HG03045 (cell line): ENCODE measurements around the gene PHACTR3.

Source experiments
- ATAC-seq: cut with Tn5 transposase; IDR thresholded peaks from one replicate; pipeline ENCODE4 v1.9.1; 2021; ENCODE audit warnings: mild to moderate bottlenecking, moderate library complexity; ENCODE audit not compliant: unreplicated experiment

The PHACTR3 gene

DNA sequence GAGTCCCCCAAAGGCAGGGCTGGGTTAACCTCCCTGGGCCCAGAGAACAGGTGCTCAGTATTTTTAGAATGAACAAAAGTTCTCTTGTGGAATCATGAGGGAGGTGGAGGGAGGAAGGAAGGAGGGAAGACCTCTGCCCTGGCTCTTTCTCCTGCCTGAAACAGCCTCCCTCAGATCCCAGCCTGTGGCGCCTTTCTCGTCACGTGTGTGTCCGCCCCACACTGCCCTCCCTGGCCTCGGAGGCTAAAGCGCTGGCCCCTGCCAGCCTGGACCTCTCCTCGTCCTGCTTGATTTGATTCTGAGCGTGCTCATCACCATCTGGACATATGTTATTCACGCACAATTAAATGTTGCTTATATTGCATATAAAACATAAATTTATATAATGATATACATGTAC, 40.9 kb downstream of the PHACTR3 start:
- ATAC-seq, result no peak

DNA sequence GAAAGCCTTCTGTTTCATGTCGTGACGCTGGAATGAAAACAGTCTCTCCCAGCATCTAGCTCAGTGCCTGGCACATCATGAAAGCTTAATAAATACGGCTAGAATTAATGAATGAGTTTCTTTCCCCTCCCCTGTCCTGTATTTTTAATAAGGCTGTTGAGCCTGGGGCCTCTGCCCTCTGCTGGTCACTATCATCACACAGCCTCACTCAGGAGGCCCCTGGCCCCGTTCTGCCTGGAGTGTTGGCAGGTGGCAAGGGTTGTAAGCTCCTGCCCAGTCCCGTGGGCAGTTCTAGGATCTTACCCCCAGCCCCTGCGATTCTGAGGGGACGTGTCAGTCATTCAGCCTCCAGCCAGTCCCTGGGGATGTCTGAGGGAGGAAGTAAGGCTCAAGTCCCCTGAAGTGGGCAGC, 41.4 kb downstream of the PHACTR3 start:
- ATAC-seq, result no peak

DNA sequence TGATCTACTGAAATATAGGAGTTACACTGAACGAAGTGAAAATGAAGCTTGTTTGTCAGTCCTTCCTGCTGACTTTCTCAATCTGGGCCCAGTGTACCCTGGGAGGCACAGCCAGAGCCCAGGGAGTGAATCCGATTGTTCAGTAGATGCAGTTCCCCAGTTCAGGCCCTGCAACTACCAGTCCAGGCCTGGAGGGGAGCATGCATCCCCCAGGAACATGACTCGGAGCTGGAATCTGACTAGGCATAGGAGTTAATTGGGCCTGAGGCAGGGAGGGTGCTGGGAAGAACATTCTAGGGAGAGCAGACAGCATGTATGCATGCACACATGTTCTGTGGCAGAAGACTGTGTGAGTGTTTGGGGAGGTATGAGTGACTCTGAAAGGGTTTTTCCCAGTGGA, 42.1 kb downstream of the PHACTR3 start:
- ATAC-seq, result no peak

DNA sequence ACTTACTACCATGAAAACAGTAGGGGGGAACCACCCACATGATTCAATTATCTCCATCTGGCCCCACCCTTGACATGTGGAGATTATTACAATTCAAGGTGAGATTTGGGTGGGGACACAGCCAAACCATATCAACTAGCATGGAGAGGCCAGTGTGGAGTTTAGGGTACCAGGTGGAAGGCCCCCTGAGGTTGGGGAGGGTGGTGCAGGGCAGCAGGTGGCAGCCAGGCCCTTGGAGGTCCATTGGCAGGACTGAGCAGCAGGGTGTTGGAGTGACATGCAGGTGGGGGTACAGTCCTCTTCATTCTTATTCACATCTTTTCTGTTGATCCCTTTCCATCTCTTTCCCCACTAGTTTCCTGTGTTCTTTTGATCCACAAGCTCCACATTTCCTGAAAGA, 42.9 kb downstream of the PHACTR3 start:
- no peak for ATAC-seq

DNA sequence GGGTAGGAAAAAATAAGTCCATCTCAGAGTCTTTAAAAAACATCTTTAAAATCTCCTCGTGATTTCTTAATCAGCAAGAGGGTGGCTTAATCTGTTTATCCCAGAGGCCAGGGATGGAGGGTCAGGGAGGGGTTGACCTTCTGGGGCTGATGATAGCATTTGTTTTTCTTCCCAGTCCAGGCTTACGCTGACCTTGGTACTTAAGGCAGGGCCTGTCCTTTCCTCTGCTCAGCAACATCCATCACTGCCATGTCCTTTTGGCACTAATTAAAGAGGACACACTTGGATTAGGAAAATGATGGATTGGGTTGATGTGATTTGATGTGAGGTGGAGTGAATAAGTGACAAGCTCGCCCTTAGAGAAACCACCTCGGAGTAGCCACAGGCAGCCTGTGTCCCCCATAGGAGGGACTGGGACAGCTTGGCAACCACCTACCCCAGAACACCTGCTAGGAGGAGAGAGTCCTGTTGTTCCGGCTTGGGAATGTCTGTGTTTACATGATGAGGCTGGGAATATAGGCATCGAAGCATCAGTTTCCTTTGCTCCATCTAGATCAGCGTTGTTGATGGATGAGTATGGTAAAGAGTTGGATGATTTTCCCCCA, 44.2 kb downstream of the PHACTR3 start:
- ATAC-seq, result no peak

DNA sequence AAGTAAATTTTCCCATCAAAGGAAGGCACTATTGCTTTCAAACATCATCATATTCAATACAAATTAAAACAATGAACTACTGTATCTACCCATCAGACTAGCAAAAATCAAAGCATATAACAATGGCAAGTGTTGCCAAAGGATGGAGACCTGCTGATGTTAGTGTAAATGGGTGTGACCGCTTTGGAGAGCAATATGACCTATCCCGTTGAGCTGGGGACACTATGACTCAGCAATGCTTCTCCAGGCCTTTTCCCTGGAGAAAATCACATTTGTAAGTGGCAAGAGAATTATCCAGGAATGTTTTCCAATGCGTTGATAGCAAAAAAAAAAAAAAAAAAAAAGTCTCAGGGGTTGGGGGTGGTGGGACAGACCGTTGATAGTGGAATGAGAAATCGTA, 46.1 kb downstream of the PHACTR3 start:
- ATAC-seq, result no peak

DNA sequence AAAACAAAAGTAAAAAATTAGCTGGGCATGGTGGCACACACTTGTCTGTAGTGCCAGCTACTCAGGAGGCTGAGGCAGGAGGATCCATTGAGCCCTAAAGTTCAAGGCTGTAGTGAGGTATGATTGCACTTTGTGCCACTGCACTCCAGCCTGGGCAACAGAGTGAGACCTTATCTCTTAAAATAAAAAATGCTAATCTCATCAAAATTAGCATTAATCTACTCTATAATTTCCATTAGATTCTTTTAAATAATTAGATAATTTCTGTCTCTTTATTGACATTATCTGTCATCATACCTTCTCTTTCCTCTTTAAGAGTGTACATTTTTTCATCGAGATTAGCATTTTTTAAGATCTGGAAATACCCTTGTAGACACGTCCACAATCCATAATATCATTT, 48.0 kb downstream of the PHACTR3 start:
- no peak for ATAC-seq

DNA sequence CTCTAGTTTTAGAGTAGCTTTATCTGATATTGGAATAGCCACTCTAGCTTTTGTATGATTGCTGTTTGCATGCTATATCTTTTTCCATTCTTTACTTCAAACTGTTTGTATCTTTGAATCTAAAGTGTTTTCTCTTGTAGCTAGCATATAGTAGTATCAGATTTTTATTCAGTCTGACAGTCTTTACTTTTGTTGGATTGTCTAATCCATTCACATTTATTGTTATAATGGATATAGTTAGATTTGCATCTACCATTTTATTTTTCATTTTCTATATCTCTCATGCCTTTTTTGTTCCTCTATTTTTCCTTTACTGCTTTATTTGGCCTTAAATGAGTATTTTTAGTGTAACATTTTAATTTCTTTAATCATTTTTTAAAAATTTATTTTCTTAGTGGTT, 52.1 kb downstream of the PHACTR3 start:
- ATAC-seq, result no peak

DNA sequence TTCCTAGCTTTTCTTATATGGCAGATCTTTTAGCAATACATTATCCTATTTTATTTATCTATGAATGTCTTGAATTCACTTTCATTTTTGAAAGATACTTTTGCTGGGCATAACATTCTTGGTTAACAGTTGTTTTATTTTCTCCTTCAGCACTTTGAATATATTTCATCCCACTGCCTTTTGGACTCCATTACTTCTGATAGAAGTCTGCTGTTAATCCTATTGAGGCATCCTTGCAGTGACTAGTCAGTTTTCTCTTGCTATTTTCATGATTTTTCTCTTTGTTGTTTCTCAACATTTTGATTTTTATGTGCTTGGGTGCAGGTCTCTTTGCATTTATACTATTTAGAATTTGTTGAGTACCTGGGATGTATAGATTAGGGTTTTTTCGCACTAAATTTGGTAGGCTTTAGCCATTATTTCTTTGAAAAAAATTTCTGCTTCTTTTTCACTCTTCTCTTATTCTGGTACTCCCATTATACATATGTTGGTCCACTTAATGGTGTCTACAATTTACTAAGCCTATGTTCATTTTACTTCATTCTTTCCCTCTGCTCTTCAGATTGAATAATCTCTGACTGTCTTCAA, 53.2 kb downstream of the PHACTR3 start:
- no peak for ATAC-seq

DNA sequence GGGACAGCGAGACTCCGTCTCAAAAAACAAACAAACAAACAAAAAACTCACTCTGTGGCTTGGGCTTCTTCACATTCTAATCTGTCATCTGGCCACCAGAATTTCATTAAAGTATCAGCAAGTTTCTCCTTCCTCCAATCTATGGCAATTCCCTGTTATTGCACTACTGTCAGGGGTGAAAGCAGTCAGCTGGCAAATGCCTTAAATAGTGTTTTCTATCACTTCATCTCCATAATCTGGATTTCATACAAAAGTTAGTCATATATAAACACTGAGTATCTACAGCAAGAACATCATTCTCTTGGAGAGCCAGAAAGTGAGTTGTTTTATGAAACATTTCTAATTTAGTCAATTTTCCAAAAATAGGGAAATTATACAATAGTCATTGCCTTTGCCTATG, 56.1 kb downstream of the PHACTR3 start:
- no peak for ATAC-seq

DNA sequence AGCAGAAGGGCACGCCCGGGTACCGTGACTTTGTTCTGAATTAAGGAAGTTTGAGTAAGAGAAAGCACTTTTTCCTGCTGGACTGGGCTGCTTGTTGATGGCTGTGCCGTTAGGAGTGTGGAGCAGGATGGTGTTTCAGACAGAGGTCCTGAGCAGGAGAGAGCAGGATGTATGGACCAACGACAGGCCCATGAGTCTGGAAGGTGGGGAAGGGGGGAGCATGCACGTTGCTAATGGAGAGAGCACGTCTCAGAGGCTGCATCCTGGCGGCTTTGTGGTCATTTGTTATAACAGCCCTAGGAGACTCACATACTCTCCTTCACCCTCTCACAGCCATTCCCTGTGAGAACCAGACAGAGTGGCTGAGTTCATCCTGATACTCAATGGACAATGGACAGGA, 56.8 kb downstream of the PHACTR3 start:
- ATAC-seq, result no peak

DNA sequence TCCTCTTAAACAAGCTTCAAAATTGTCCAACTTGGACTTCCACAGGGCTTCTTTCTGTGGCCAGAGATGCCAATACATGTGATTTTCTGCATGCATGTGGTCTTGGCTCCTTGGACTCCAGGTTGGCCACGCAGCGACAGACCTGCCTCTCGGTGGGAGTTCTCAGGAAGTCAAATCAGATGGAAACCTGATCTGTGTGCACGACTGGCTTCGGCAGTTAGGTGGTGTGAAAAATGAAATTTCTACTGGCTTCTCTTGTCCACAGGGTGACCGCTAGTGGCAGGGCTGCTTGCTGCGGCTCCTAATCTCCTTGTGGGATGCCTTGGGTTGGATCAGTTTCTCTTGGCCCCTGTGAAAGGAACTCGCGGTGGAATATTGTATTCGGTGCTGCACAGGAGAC, 57.3 kb downstream of the PHACTR3 start:
- ATAC-seq, result no peak

DNA sequence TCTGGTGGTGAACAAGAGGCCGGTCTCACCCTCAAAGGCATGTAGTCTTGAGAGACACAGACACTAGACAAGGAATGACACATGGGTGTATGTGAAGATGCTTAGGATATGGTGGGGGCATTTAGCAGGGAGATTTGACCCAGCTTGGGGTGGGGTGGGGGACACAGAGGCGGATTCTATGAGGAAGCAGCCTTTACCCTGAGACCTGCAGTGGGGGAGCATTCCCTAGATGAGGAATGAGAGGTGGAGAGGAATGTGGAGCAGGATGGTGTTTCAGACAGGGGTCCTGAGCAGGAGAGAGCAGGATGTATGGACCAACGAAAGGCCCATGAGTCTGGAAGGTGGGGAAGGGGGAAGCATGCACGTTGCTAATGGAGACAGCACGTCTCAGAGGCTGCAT, 57.8 kb downstream of the PHACTR3 start:
- ATAC-seq, result no peak

DNA sequence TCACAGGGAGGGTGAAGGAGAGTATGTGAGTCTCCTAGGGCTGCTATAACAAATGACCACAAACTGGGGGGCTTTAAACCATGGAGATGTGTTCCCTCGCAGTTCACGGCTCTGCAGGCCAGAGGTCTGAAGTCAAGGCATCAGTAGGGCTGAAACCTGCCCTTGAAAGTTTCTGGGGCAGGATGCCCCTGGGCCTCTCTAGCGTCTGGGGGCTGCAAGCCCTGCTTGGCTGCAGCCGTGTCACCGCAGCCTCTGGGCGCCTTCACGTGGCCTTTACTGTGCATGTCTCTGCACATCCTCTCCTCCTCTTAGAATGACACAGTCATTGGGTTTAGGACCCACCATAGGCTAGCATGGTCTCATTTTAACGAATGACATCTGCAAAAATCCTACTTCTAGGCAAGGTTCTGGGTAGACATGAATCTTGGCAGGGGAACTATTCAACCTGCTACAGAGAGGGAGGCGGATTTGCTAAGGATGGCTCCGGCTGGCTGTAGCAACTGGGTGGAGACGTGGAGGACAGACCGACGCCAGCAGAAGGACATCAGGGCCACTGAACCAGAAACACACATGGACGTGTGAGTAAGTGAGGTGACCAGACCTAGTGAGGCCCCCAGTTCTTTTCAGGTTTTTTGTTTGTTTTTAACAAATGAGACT, 58.6 kb downstream of the PHACTR3 start:
- ATAC-seq, result no peak

DNA sequence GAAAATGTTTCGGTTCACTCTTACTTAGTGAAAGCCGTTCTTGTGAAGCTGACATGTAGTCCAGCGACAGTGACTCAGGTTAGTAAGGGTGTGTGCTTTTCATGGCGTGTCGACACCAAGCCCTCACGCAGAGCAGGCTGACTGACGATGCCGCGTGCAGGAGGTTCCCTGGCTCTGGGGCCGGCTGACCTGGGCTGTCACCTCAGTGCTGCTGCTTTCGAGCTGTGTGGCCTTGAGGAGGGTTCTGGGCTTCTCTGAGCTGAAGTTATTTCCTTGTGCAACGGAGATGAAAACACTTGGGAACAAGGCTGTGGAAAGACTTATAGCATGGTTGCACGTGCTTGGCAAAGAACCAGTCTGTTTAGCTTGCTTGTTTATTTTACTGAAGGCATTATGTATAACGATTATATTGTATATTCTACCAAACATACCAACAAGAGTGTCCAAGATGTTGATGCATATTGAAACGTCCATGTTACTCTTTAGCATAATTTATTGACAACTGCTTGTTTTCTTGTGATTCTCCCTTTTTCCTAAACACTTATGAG, 59.2 kb downstream of the PHACTR3 start:
- no peak for ATAC-seq

DNA sequence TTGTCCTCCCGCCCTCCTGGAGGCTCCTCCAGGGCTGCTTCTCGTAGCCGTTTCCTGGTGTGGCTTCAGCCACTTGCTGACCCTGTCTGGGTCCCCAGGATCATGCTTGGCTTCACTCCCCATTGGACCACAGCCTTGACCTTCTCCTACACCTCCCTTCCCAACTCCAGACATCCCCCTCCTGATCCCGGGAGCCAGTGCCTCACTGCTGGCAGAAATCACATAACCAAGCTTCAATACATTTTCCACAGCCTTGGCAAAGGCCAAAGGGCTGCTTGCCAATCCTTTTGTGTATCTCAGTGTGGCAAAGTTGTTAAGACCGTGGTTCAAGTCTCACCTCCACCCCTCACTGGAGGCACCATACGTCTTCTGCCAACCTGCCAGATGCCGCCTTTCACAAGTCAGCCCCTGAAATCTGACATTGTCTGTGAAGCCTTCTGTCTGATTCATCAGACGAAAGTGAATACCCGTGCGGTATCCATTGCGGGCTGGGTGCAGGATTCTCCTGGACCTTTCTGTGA, 60.1 kb downstream of the PHACTR3 start:
- ATAC-seq, result no peak

DNA sequence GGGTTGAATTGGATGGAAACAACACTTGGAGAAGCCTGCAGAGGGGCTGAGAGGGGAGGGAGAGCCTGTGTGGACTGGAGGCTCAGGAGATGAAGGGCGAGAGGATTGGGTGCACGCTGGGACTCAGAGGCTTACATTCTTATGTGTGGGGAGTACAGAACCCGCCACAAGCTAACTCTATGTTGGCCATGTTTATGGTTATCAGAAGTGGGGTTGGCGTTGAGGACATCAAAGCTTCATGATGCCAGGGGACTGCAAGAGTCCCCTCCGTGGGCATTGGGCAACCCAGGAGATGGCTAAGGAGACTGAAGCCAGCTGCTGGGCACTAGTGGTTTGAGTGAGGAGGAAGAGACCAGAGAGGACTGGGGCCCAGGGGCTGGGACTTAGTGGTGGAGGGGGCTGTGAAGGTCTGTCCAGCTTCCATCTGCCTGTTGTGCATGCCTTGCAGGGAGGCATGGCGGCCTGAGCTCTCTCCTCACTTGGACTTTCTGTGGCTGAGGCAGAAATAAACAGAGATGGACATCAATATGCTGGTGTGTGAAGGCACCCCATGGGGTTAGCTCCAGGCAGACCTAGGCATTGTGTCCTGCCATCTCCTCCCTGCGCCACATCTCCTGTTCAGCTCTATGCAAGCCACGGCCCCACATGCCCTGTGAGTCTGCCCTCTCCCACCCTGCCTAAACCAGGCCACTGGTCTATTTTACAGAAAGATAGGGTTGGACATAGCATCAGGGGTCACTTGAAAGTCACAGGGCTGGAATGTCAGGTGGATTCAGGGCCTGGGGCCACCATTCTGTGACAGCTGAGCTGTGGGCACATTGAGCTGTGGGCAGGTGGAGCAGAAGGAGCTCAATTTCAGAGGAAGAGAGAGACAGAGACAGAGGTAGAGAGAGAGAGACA, 61.6 kb downstream of the PHACTR3 start:
- no peak for ATAC-seq

DNA sequence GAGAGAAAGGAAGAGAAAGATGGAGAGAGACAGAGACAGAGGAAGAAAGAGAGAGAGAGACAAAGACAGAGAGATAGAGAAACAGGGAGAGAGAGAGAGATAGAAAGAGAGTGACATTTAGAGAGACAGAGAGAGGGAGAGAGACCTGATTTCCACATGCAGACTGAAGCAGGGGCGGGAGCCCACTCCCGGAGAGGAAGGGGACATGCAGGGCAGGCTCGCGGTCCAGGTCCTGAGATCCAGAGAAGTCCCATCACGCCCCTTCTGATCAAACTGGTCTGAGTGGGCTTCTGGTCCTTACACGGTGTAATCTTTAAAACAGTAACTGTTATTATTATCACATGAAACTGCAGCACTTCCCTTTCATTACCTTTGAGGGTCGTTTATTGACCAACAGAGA, 62.2 kb downstream of the PHACTR3 start:
- ATAC-seq, result no peak

DNA sequence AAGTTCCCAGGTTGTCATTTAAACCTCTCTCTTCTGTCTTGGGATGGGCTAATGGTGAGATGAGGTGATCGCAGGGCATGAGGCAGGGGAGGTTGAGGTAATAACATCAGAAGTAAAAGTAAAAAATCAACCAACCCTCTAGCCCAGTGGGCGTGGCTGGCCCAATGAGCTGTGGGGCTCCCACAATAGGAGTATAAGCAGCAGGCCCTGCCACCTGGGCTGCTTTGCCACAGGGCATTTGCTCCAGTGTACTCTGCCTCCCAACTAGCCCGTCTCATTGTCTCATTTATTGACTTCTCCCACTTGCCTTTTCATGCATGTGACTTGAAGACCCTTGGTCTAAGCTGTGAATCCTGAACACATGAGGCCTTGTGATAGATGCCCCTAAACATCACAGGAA, 62.8 kb downstream of the PHACTR3 start:
- no peak for ATAC-seq

DNA sequence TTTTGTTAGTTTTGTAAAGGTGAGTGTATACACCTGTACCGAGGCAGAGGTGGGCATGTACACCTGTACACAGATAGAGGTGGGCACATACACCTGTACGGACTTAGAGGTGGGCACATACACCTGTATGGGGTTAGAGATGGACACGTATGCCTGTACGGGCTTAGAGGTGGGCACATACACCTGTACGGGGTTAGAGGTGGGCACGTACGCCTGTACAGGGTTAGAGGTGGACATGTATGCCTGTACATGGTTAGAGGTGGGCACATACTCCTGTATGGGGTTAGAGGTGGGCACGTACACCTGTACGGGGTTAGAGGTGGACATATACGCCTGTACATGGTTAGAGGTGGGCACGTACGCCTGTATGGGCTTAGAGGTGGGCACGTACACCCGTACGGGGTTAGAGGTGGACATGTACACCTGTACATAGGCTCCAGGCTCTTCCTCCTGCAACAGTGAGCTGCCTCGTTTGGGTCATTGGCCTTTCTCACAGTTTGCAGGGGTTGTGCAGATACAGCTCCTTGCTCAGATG, 63.7 kb downstream of the PHACTR3 start:
- ATAC-seq, result no peak
